H1 (cell line): Measurements from ENCODE around the gene NCR2. TPM values are rescaled to one million over a fixed set of nuclear protein-coding genes. Genes with fewer than 3 reads are reported as not detected.

Experiments
- BACH1 ChIP-seq: IDR thresholded peaks from 2 replicates; pipeline ENCODE4 v1.6.1; 2012; ENCODE audit warnings: low read length, improper control_type of control experiment
- CBX5 ChIP-seq: fragments of 300-800, 300-1000 bp; sonication (generic); IDR thresholded peaks from 2 replicates; pipeline ENCODE4 v1.7.1; 2016; ENCODE audit warnings: antibody characterized with exemption, low read length, low read depth
- EGR1 ChIP-seq: IDR thresholded peaks from 2 replicates; pipeline ENCODE4 v1.6.1; 2011; ENCODE audit warnings: low read depth, low read length, borderline replicate concordance
- EZH2 ChIP-seq: fragments of 200-600 bp; sonication (generic); IDR thresholded peaks from 2 replicates; pipeline ENCODE4 v1.7.1; 2012; ENCODE audit warnings: low read depth, mild to moderate bottlenecking, moderate library complexity, low read length, inconsistent platforms; ENCODE audit not compliant: severe bottlenecking
- GABPA ChIP-seq: IDR thresholded peaks from 2 replicates; pipeline ENCODE4 v1.6.1; 2011; ENCODE audit warnings: mild to moderate bottlenecking, low read length, moderate library complexity, borderline replicate concordance; ENCODE audit not compliant: insufficient read depth
- HDAC2 ChIP-seq, 2 experiments: fragments of 300-600 bp in 1 of 2; sonication (generic) in 1 of 2; IDR thresholded peaks; 2 replicates each; pipeline ENCODE4 v1.6.1; 2011 to 2012; ENCODE audit warnings: low read depth in 2 of 2, low read length in 2 of 2, mild to moderate bottlenecking in 2 of 2, moderate library complexity in 2 of 2, borderline replicate concordance in 1 of 2, inconsistent platforms in 1 of 2
- HDAC6 ChIP-seq: IDR thresholded peaks from one replicate; pipeline ENCODE4 v1.7.1; 2012; ENCODE audit warnings: low read depth, mild to moderate bottlenecking, inconsistent platforms, low read length, moderate library complexity
- KDM1A ChIP-seq: fragments of 200-600, 300-600 bp; sonication (generic); IDR thresholded peaks from 2 replicates; pipeline ENCODE4 v1.7.1; 2016; ENCODE audit warnings: mild to moderate bottlenecking, low read length, borderline replicate concordance
- NANOG ChIP-seq: IDR thresholded peaks from 2 replicates; pipeline ENCODE4 v1.6.1; 2011; ENCODE audit warnings: low read length, low read depth, mild to moderate bottlenecking, inconsistent platforms; ENCODE audit not compliant: insufficient read depth, poor library complexity, severe bottlenecking
- POLR2AphosphoS5 ChIP-seq: IDR thresholded peaks from 2 replicates; pipeline ENCODE4 v1.6.1; 2011; ENCODE audit warnings: low read depth, low read length
- POU5F1 ChIP-seq: IDR thresholded peaks from 2 replicates; pipeline ENCODE4 v1.6.1; 2011; ENCODE audit warnings: low read depth, mild to moderate bottlenecking, low read length, moderate library complexity
- RAD21 ChIP-seq, 2 experiments: IDR thresholded peaks in 1 of 2; conservative IDR thresholded peaks in 1 of 2; 2 replicates each; pipeline ENCODE4 v1.6.1; 2011; ENCODE audit warnings: low read depth in 2 of 2, low read length in 2 of 2, improper control_type of control experiment in 1 of 2, inconsistent platforms in 1 of 2, mild to moderate bottlenecking in 1 of 2, moderate library complexity in 1 of 2
- SIN3A ChIP-seq, 2 experiments: IDR thresholded peaks in 1 of 2; conservative IDR thresholded peaks in 1 of 2; 2 replicates each; pipeline ENCODE4 v1.6.1; 2011 to 2012; ENCODE audit warnings: low read length in 2 of 2, improper control_type of control experiment in 1 of 2, low read depth in 1 of 2, mild to moderate bottlenecking in 1 of 2
- SRF ChIP-seq: IDR thresholded peaks from 2 replicates; pipeline ENCODE4 v1.6.1; 2011; ENCODE audit warnings: mild to moderate bottlenecking, low read depth, low read length, moderate library complexity
- SUZ12 ChIP-seq: fragments of 200-600 bp; sonication (generic); IDR thresholded peaks from 2 replicates; pipeline ENCODE4 v1.6.1; 2012; ENCODE audit warnings: mild to moderate bottlenecking, inconsistent platforms, low read length, moderate library complexity, mixed read lengths
- TCF12 ChIP-seq: IDR thresholded peaks from 2 replicates; pipeline ENCODE4 v1.6.1; 2011; ENCODE audit warnings: low read depth, mild to moderate bottlenecking, low read length
- ZNF274 ChIP-seq: IDR thresholded peaks from 2 replicates; pipeline ENCODE4 v1.7.0; 2012; ENCODE audit warnings: low read length, borderline replicate concordance; ENCODE audit errors: extremely low read depth
- polyA plus RNA-seq, 7 experiments: library from polyadenylated mRNA; depleted of rRNA in 3 of 7; stranded (reverse) in 5 of 7; unstranded in 2 of 7; fragments of >200 nt in 5 of 7; fragments of 200-250 nt in 2 of 7; gene quantifications; 1 replicate in 5 of 7; 2 replicates in 1 of 7; 4 replicates in 1 of 7; pipeline versions ENCODE4 v1.2.1 to v1.2.3, GENCODE V29; 2011 to 2013; ENCODE audit warnings: missing spikeins in 2 of 7, mixed read lengths in 2 of 7
- total RNA-seq: library from RNA; stranded (reverse); fragmentation: NEBNext Ultra II Directional; extraction: Animal tissue kit (Norgen Biotek cat#: 25700); gene quantifications from 2 replicates; pipeline ENCODE4 v1.2.1, GENCODE V29; 2021
- TF ChIP-seq, protein P1 (sequence below): IDR thresholded peaks from 2 replicates; pipeline ENCODE4 v1.6.1; 2012; ENCODE audit warnings: low read length, inconsistent platforms

Gene NCR2
- total and polyA plus RNA-seq, 2 of the 8 experiments (the other 6 are each of a cell fraction or from before 2014, with no cell fraction given) = not detected

DNA sequence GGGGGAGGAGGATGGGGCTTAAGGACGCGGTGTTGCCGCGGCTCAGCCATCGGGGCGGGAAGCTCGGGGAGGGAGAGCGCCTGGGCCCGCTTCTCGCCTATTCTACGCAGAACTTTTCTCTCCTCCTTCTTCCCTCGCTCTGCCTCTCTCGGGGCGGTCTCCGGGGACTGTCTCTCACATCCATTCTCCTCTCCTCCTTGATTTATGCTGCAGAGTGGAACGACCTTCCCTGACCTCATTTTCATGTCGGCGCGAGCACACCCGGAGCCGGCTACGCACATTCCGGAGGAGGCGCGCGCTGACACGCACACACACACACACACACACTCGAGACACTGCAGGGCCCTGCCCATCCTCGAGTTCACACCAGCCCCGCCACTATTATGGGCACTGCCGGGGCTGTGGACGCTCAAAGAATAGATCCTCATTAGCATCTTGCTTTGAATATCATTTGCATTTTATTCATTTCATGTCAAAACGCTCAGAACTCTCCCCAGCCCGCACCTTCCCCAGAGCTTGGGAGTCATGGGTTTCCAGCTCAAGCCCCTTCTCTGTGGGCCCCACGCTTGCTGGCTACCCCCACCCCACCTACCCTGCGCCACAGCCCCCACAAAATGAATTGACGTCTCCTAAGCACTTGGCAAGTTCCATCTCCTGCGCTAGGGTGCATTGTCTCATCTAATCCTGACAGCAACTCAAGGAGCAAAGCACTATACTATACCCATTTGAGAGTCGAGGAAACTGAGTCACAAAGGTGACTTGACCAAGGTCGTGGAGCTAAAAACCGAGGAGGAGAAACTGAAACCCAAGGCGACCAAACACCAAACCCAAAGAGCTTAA, 36.8 kb downstream of the NCR2 start (continued):
- TF ChIP-seq ZNF274 (no peak), KDM1A (peak; percentile 83), BACH1 (no peak), POLR2AphosphoS5 (no peak), NANOG (no peak), HDAC2 (IDR thresholded peaks at IDR 0.05; ENCODE audit: borderline replicate concordance in 1 of 2, low read depth in 2 of 2, low read length in 2 of 2) (peak in 1 of 2 experiments; percentile 57; a peak in 1 of 4 replicates), SIN3A (conservative IDR thresholded peaks at IDR 0.05 in 1 of 2, IDR thresholded peaks at IDR 0.05 in 1 of 2; ENCODE audit: low read depth in 1 of 2, low read length in 2 of 2) (no peak), EGR1 (no peak), CBX5 (no peak), RAD21 (IDR thresholded peaks at IDR 0.05 in 1 of 2, conservative IDR thresholded peaks at IDR 0.05 in 1 of 2; ENCODE audit: low read depth in 2 of 2, low read length in 2 of 2) (no peak), TCF12 (no peak), SUZ12 (peak; percentile 7), POU5F1 (no peak), SRF (no peak), GABPA (no peak), HDAC6 (no peak), EZH2 (peak; percentile 70)
- TF ChIP-seq, protein P1, sequence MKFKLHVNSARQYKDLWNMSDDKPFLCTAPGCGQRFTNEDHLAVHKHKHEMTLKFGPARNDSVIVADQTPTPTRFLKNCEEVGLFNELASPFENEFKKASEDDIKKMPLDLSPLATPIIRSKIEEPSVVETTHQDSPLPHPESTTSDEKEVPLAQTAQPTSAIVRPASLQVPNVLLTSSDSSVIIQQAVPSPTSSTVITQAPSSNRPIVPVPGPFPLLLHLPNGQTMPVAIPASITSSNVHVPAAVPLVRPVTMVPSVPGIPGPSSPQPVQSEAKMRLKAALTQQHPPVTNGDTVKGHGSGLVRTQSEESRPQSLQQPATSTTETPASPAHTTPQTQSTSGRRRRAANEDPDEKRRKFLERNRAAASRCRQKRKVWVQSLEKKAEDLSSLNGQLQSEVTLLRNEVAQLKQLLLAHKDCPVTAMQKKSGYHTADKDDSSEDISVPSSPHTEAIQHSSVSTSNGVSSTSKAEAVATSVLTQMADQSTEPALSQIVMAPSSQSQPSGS = no peak
